Endothelial cell of umbilical vein (primary cell): ENCODE data around the gene ATRNL1. TPM values are rescaled to one million over a fixed set of nuclear protein-coding genes. Genes with fewer than 3 reads are reported as not detected.

Source experiments
- BruUV-seq: library from RNA; stranded (reverse); fragments of 400-500 nt; replicated peaks from 2 replicates; lab custom pipeline; 2021; lab: Mats Ljungman, UMichigan
- CTCF ChIA-PET: fragments of 300-600, 350-600 bp; sonication (Branson Sonifier 250); formaldehyde crosslinking; loops from one replicate; lab custom pipeline; 2021; ENCODE audit warnings: antibody characterized with exemption, inconsistent platforms; lab: Charles Lee
- POLR2A ChIA-PET: fragments of 300-600, 350-600 bp; sonication (Branson Sonifier 250); formaldehyde crosslinking; loops from one replicate; lab custom pipeline; 2021; ENCODE audit warnings: antibody characterized with exemption, inconsistent platforms; lab: Charles Lee
- DNase-seq: peaks from one replicate; pipeline ENCODE4 v3.0.0-alpha.2; 2011; ENCODE audit warnings: low read depth, low spot score
- FAIRE-seq: peaks from 2 replicates; lab custom pipeline; 2011; peaks lifted over from hg19 to GRCh38; lab: Jason Lieb, UNC
- H2AFZ ChIP-seq: 2 replicates; pipeline ENCODE4 v1.6.0; 2012; ENCODE audit warnings: low read depth, low read length, control low read depth, inconsistent platforms
- H3K27ac ChIP-seq: 2 replicates; pipeline ENCODE4 v1.5.1; 2011; ENCODE audit warnings: low read depth, mild to moderate bottlenecking, control low read depth, low read length, moderate library complexity; ENCODE audit not compliant: insufficient read depth
- H3K27me3 ChIP-seq, 2 experiments: 2 replicates each; pipeline versions ENCODE4 v1.6.0 to v1.6.1; 2011; ENCODE audit warnings: low read length in 2 of 2, mixed read lengths in 1 of 2; ENCODE audit not compliant: control insufficient read depth in 2 of 2, insufficient read depth in 2 of 2
- H3K36me3 ChIP-seq, 2 experiments: 2 replicates in 1 of 2; 3 replicates in 1 of 2; pipeline ENCODE4 v1.5.1; 2011; ENCODE audit warnings: low read length in 2 of 2, mild to moderate bottlenecking in 1 of 2, moderate library complexity in 1 of 2; ENCODE audit not compliant: control insufficient read depth in 2 of 2, insufficient read depth in 2 of 2; ENCODE audit errors: extremely low read depth in 1 of 2
- H3K4me1 ChIP-seq: 3 replicates; pipeline ENCODE4 v1.5.1; 2011; ENCODE audit warnings: mild to moderate bottlenecking, low read length; ENCODE audit not compliant: control insufficient read depth, insufficient read depth; ENCODE audit errors: extremely low read depth
- H3K4me2 ChIP-seq: 2 replicates; pipeline ENCODE4 v1.6.1; 2011; ENCODE audit warnings: low read length, control low read depth, mixed read lengths; ENCODE audit not compliant: insufficient read depth
- H3K4me3 ChIP-seq, 3 experiments: fragments of 200-600 bp in 1 of 3; sonication (generic), shearing (Covaris generic) in 1 of 3; replicated peaks in 1 of 3; 2 replicates each; pipeline ENCODE4 v1.5.1; 2011 to 2016; ENCODE audit warnings: control low read depth in 3 of 3, low read length in 3 of 3, mild to moderate bottlenecking in 2 of 3, inconsistent platforms in 1 of 3, low read depth in 1 of 3, moderate library complexity in 1 of 3; ENCODE audit not compliant: insufficient read depth in 1 of 3
- H3K79me2 ChIP-seq: 2 replicates; pipeline ENCODE4 v1.6.0; 2012; ENCODE audit warnings: low read length, inconsistent platforms; ENCODE audit not compliant: control insufficient read depth, insufficient read depth
- H3K9ac ChIP-seq: replicated peaks from 2 replicates; pipeline ENCODE3; 2011; ENCODE audit warnings: low read length, control low read depth; ENCODE audit not compliant: insufficient read depth; ENCODE audit errors: extremely low read depth
- H3K9me1 ChIP-seq: replicated peaks from 3 replicates; pipeline ENCODE4 v1.6.0; 2011; ENCODE audit warnings: mild to moderate bottlenecking, low read length; ENCODE audit not compliant: control insufficient read depth, insufficient read depth; ENCODE audit errors: extremely low read depth
- H3K9me3 ChIP-seq: replicated peaks from 2 replicates; pipeline ENCODE4 v1.5.1; 2012; ENCODE audit warnings: low read length, inconsistent platforms; ENCODE audit not compliant: control insufficient read depth, insufficient read depth
- H4K20me1 ChIP-seq: replicated peaks from 2 replicates; pipeline ENCODE3; 2011; ENCODE audit warnings: mild to moderate bottlenecking, low read length; ENCODE audit not compliant: control insufficient read depth, insufficient read depth; ENCODE audit errors: extremely low read depth
- CTCF ChIP-seq, 2 donors: IDR thresholded peaks; 1 replicate in 1 of 2; 2 replicates in 1 of 2; pipeline ENCODE4 v1.5.1; 2011; ENCODE audit warnings: low read length in 2 of 2, mild to moderate bottlenecking in 2 of 2, moderate library complexity in 2 of 2, control low read depth in 1 of 2, inconsistent platforms in 1 of 2, low read depth in 1 of 2; ENCODE audit not compliant: insufficient read depth in 1 of 2; ENCODE audit errors: extremely low read depth in 1 of 2
- EZH2 ChIP-seq: IDR thresholded peaks from 2 replicates; pipeline ENCODE4 v1.6.1; 2012; ENCODE audit warnings: borderline replicate concordance, low read depth, mild to moderate bottlenecking, moderate library complexity, low read length, inconsistent platforms; ENCODE audit not compliant: severe bottlenecking
- FOS ChIP-seq: IDR thresholded peaks from 2 replicates; pipeline ENCODE4 v1.6.1; 2011; ENCODE audit warnings: mild to moderate bottlenecking, low read length, moderate library complexity, borderline replicate concordance; ENCODE audit not compliant: insufficient read depth
- GATA2 ChIP-seq: IDR thresholded peaks from 2 replicates; pipeline ENCODE4 v1.7.0; 2011; ENCODE audit warnings: low read depth, mild to moderate bottlenecking, moderate library complexity, mixed read lengths, low read length; ENCODE audit not compliant: insufficient read length, insufficient read depth
- JUN ChIP-seq: IDR thresholded peaks from 2 replicates; pipeline ENCODE4 v1.6.1; 2011; ENCODE audit warnings: borderline replicate concordance, low read depth; ENCODE audit not compliant: insufficient read length, insufficient read depth
- MAX ChIP-seq: IDR thresholded peaks from 2 replicates; pipeline ENCODE4 v1.6.1; 2011; ENCODE audit not compliant: insufficient read depth, insufficient read length
- MYC ChIP-seq: IDR thresholded peaks from one replicate; pipeline ENCODE4 v1.6.1; 2011; ENCODE audit warnings: mild to moderate bottlenecking, low read depth, low read length
- POLR2A ChIP-seq: IDR thresholded peaks from 2 replicates; pipeline ENCODE4 v1.6.1; 2012; ENCODE audit warnings: low read depth, mild to moderate bottlenecking, control low read depth, low read length
- POLR2AphosphoS5 ChIP-seq: IDR thresholded peaks from 2 replicates; pipeline ENCODE4 v1.6.1; 2012; ENCODE audit warnings: low read depth, mild to moderate bottlenecking, control low read depth, low read length, moderate library complexity; ENCODE audit not compliant: insufficient read depth
- dilution Hi-C: fragments of 300-500 bp; cut with MboI; formaldehyde crosslinking; loops from one replicate; pipeline ENCODE4 v1.15.0; 2019; ENCODE audit warnings: low sequenced_read_pairs; ENCODE audit not compliant: extremely low pct_ligation_motif_present
- intact Hi-C: fragments of 100-400 bp; cut with micrococcal nuclease; formaldehyde crosslinking; loops from one replicate; pipeline ENCODE4 v1.10.0; 2022
- polyA plus RNA-seq, 4 experiments: library from polyadenylated mRNA; depleted of rRNA in 3 of 4; stranded (reverse) in 3 of 4; unstranded in 1 of 4; fragments of >200 nt; gene quantifications; 2 replicates each; pipeline versions ENCODE4 v1.2.1 to v1.2.3, GENCODE V29; 2011 to 2012; ENCODE audit warnings: missing spikeins in 1 of 4
- total RNA-seq: library from RNA; stranded (reverse); gene quantifications from 2 replicates; pipeline ENCODE4 v1.2.3, GENCODE V29; 2021

The ATRNL1 gene
- total and polyA plus RNA-seq, 2 donors (not counting 3 experiments of a cell fraction or from before 2014, with no cell fraction given), result not detected

GRCh38 chr10:115882021-115882420, 788.9 kb downstream of the ATRNL1 start:
- ChIA-PET CTCF (no interaction called here), POLR2A (no interaction called here)
- H2AFZ ChIP-seq, result no peak overlapping the region
- no TSS peak for BruUV-seq
- no peak for TF ChIP-seq GATA2
- no peak for TF ChIP-seq FOS
- TF ChIP-seq EZH2, result no peak
- TF ChIP-seq MYC, result no peak
- no peak for TF ChIP-seq POLR2A
- no peak for TF ChIP-seq POLR2AphosphoS5
- no peak for TF ChIP-seq CTCF (IDR thresholded peaks at IDR 0.05; ENCODE audit: extremely low read depth in 1 of 2, insufficient read depth in 1 of 2, low read depth in 1 of 2, low read length in 2 of 2)
- no peak for TF ChIP-seq JUN
- no peak for TF ChIP-seq MAX
- H3K4me3 ChIP-seq, result no peak overlapping the region
- no peaks in the 10 kb centered on the region for H3K36me3 ChIP-seq
- H3K9ac ChIP-seq, result no peak overlapping the region
- H3K27ac ChIP-seq, result no peak overlapping the region
- no peaks in the 10 kb centered on the region for H3K4me1 ChIP-seq
- no peaks in the 10 kb centered on the region for H3K27me3 ChIP-seq
- no peaks in the 10 kb centered on the region for H3K9me3 ChIP-seq
- intact Hi-C loops, result no loop called here
- no peaks in the 10 kb centered on the region for H3K79me2 ChIP-seq
- H3K9me1 ChIP-seq, result no peaks in the 10 kb centered on the region
- FAIRE-seq, result no peak
- dilution Hi-C loops, result no loop called here
- H4K20me1 ChIP-seq, result no peaks in the 10 kb centered on the region
- H3K4me2 ChIP-seq, result no peak overlapping the region
- DNase-seq, result no peak
